Measurements from ENCODE around the gene PRDM7. TPM values are rescaled to one million over a fixed set of nuclear protein-coding genes. Genes with fewer than 3 reads are reported as not detected.
A peak's percentile ranks its signal among the peaks of the same experiment; 100 is the strongest.

The PRDM7 gene
- total and polyA plus RNA-seq, 9 of the 15 experiments (the other 6 are each of a cell fraction or from before 2014, with no cell fraction given): not detected

- POLR2A ChIA-PET: interaction anchor here (0.7 to 3.7 kb wide), 4 partner anchors 9 to 19 kb away, joined by 3 to 14 read pairs (median 4); no protein-coding TSS in a partner anchor
- no peak for TF ChIP-seq THAP12 (CRISPR knock-in tag; IDR thresholded peaks at IDR 0.05)
- TF ChIP-seq ATF2 (CRISPR knock-in tag; IDR thresholded peaks at IDR 0.05): no peak
- no peak for TF ChIP-seq DEAF1 (CRISPR knock-in tag; IDR thresholded peaks at IDR 0.05)
- no peak for TF ChIP-seq CREM (IDR thresholded peaks at IDR 0.05; ENCODE audit: low read depth)
- TF ChIP-seq POLR2G (IDR thresholded peaks at IDR 0.05; ENCODE audit: low read depth, low read length): 0 out of 2 replicates have a peak, but pooled peaks have one; percentile 16
- in situ Hi-C loops (cut with MboI): no loop called here
- Histone ChIP-seq H3K79me2 (ENCODE audit: control insufficient read depth, insufficient read depth, low read length) (no peaks in the 10 kb centered on the region), H3K4me3 (no peak overlapping the region), H3K4me1 (replicated peaks in 1 of 2; ENCODE audit: control insufficient read depth in 2 of 2, insufficient read depth in 2 of 2, low read length in 2 of 2) (peaks cover 0 to 10% of the 10 kb centered on the region in 2 experiments; a peak in 2 of 5 replicates), H4K20me1 (replicated peaks; ENCODE audit: control insufficient read depth, insufficient read depth, low read length) (peaks cover 5% of the 10 kb centered on the region), H3K36me3 (ENCODE audit: control insufficient read depth, insufficient read depth, low read length) (peaks cover 79% of the 10 kb centered on the region; the same call in 2 of the 3 replicates), H3K9me1 (ENCODE audit: control insufficient read depth, insufficient read depth, low read length) (no peaks in the 10 kb centered on the region), H3K9ac (ENCODE audit: insufficient read depth in 1 of 2, low read depth in 2 of 2, low read length in 2 of 2) (no peak overlapping the region; a peak in 1 of 4 replicates), H3K9me3 (replicated peaks; ENCODE audit: control insufficient read depth, insufficient read depth, low read depth, low read length) (no peaks in the 10 kb centered on the region), H3K27me3 (ENCODE audit: control insufficient read depth in 2 of 2, insufficient read depth in 2 of 2, low read length in 2 of 2) (no peaks in the 10 kb centered on the region), H2AFZ (ENCODE audit: low read depth, low read length) (no peak overlapping the region), H3K4me2 (ENCODE audit: insufficient read depth, low read length) (no peak overlapping the region), H3K27ac (ENCODE audit: extremely low read depth, low read depth, low read length) (no peak overlapping the region)
- 82% methylated on average over 10 of the region's 12 CpGs for WGBS (ENCODE audit: insufficient coverage, low coverage, missing lambda C conversion rate)
- FAIRE-seq (no peak), DNase-seq (ENCODE audit: extremely low read depth in 1 of 4, low spot score in 3 of 4) (no peak), ATAC-seq (no peak)
- intact Hi-C loops (cut with micrococcal nuclease): no loop called here
- CTCF ChIA-PET (ENCODE audit: low intra/inter-chr PET ratio): no interaction called here
- BruUV-seq (replicated peaks): no TSS peak
Measured at GRCh38 chr16:90037276-90037675, 39.9 kb downstream of the PRDM7 start.

Measured in K562 (cell line).